Liver (tissue), 9 donors: ENCODE data around the gene CUX1. TPM values are rescaled to one million over a fixed set of nuclear protein-coding genes. Genes with fewer than 3 reads are reported as not detected.
A peak's percentile ranks its signal among the peaks of the same experiment; 100 is the strongest.

ENCODE experiments used
- DNase-seq: peaks from one replicate; pipeline ENCODE4 v3.0.0-alpha.2; 2017; ENCODE audit warnings: low spot score
- H3K27ac ChIP-seq, 2 donors: one replicate each; pipeline ENCODE4 v1.7.0; 2013; ENCODE audit warnings: inconsistent platforms in 2 of 2, low read length in 2 of 2, control low read depth in 1 of 2, low read depth in 1 of 2, mild to moderate bottlenecking in 1 of 2
- H3K27me3 ChIP-seq, 4 donors: one replicate each; pipeline versions ENCODE4 v1.6.1 to v1.7.0; 2013; ENCODE audit warnings: low read length in 3 of 4, inconsistent platforms in 1 of 4, mild to moderate bottlenecking in 1 of 4, moderate library complexity in 1 of 4; ENCODE audit not compliant: control insufficient read depth in 4 of 4, insufficient read depth in 4 of 4
- H3K36me3 ChIP-seq, 4 donors: one replicate each; pipeline versions ENCODE4 v1.6.1 to v1.7.0; 2013; ENCODE audit warnings: low read length in 3 of 4, mild to moderate bottlenecking in 3 of 4, low read depth in 1 of 4, moderate library complexity in 1 of 4; ENCODE audit not compliant: control insufficient read depth in 4 of 4, insufficient read depth in 3 of 4
- H3K4me1 ChIP-seq, 4 donors: one replicate each; pipeline versions ENCODE4 v1.6.1 to v1.7.0; 2013; ENCODE audit warnings: low read length in 3 of 4, mild to moderate bottlenecking in 3 of 4, moderate library complexity in 1 of 4; ENCODE audit not compliant: control insufficient read depth in 4 of 4, insufficient read depth in 4 of 4
- H3K4me3 ChIP-seq, 3 donors: one replicate each; pipeline versions ENCODE4 v1.6.1 to v1.7.0; 2013; ENCODE audit warnings: low read length in 3 of 3, control low read depth in 1 of 3, low read depth in 1 of 3, mild to moderate bottlenecking in 1 of 3
- H3K9ac ChIP-seq, 2 donors: one replicate each; pipeline ENCODE4 v1.7.0; 2013; ENCODE audit warnings: low read length in 2 of 2, mild to moderate bottlenecking in 2 of 2, moderate library complexity in 2 of 2, control low read depth in 1 of 2, low read depth in 1 of 2
- H3K9me3 ChIP-seq, 4 donors: one replicate each; pipeline versions ENCODE4 v1.6.1 to v1.7.0; 2013; ENCODE audit warnings: low read length in 3 of 4; ENCODE audit not compliant: control insufficient read depth in 4 of 4
- ATF3 ChIP-seq: IDR thresholded peaks from 2 replicates; pipeline ENCODE4 v1.6.1; 2016; ENCODE audit warnings: antibody characterized with exemption
- CTCF ChIP-seq: fragments of 150-350 bp; IDR thresholded peaks from 2 replicates; pipeline ENCODE4 v1.5.1; 2017; ENCODE audit warnings: improper control_type of control experiment, low read depth, low read length; ENCODE audit not compliant: missing input control
- EGR1 ChIP-seq, 2 donors: IDR thresholded peaks; 2 replicates each; pipeline ENCODE4 v1.6.1; 2016 to 2018; ENCODE audit warnings: antibody characterized with exemption in 2 of 2, low read depth in 2 of 2
- FOXA1 ChIP-seq: IDR thresholded peaks from 2 replicates; pipeline ENCODE4 v1.6.1; 2016; ENCODE audit warnings: antibody characterized with exemption
- FOXA2 ChIP-seq: IDR thresholded peaks from 2 replicates; pipeline ENCODE4 v1.6.1; 2016; ENCODE audit warnings: antibody characterized with exemption
- GABPA ChIP-seq, 2 donors: IDR thresholded peaks in 1 of 2; conservative IDR thresholded peaks in 1 of 2; 2 replicates each; pipeline ENCODE4 v1.6.1; 2016; ENCODE audit warnings: antibody characterized with exemption in 2 of 2, mild to moderate bottlenecking in 1 of 2, moderate library complexity in 1 of 2
- HNF4A ChIP-seq, 2 donors: conservative IDR thresholded peaks; 2 replicates each; pipeline ENCODE4 v1.6.1; 2016; ENCODE audit warnings: antibody characterized with exemption in 2 of 2, mild to moderate bottlenecking in 2 of 2
- HNF4G ChIP-seq: IDR thresholded peaks from 2 replicates; pipeline ENCODE4 v1.6.1; 2016; ENCODE audit warnings: antibody characterized with exemption
- JUND ChIP-seq, 2 donors: IDR thresholded peaks; 2 replicates each; pipeline ENCODE4 v1.6.1; 2016; ENCODE audit warnings: antibody characterized with exemption in 2 of 2
- MAX ChIP-seq: IDR thresholded peaks from 2 replicates; pipeline ENCODE4 v1.6.1; 2016; ENCODE audit warnings: antibody characterized with exemption
- NR2F2 ChIP-seq: IDR thresholded peaks from 2 replicates; pipeline ENCODE4 v1.6.1; 2016; ENCODE audit warnings: antibody characterized with exemption
- RAD21 ChIP-seq, 2 donors: IDR thresholded peaks; 2 replicates each; pipeline ENCODE4 v1.6.1; 2016; ENCODE audit warnings: antibody characterized with exemption in 2 of 2, mild to moderate bottlenecking in 2 of 2
- RXRA ChIP-seq, 2 donors: IDR thresholded peaks; 2 replicates each; pipeline ENCODE4 v1.6.1; 2017 to 2018; ENCODE audit warnings: antibody characterized with exemption in 2 of 2, mild to moderate bottlenecking in 1 of 2
- SP1 ChIP-seq: IDR thresholded peaks from 2 replicates; pipeline ENCODE4 v1.6.1; 2018; ENCODE audit warnings: antibody characterized with exemption, mild to moderate bottlenecking
- YY1 ChIP-seq: IDR thresholded peaks from 2 replicates; pipeline ENCODE4 v1.6.1; 2016; ENCODE audit warnings: antibody characterized with exemption, mild to moderate bottlenecking
- WGBS: extraction: QIAGEN DNeasy Blood & Tissue Kit; methylation state at CpG from one replicate; pipeline ENCODE4 v1.1.7; 2013; 5-methylcytosine and 5-hydroxymethylcytosine counted together
- polyA plus RNA-seq, 2 donors: library from polyadenylated mRNA; stranded (reverse) in 1 of 2; unstranded in 1 of 2; fragments of 200-250 nt in 1 of 2; fragments of >200 nt in 1 of 2; fragmentation: Nextera tagmentation in 1 of 2; extraction: Ambion mirVana in 1 of 2; gene quantifications; one replicate each; pipeline versions ENCODE4 v1.2.1 to v1.2.3, GENCODE V29; 2013 to 2015
- total RNA-seq, 2 donors: library from RNA; depleted of rRNA; stranded (reverse); fragments of >200 nt; gene quantifications; one replicate each; pipeline ENCODE4 v1.2.3, GENCODE V29; 2014
- donor health status: healthy.
- donor health status: healthy.
- donor health status: healthy.
- donor health status: healthy.
- donor health status: healthy.

CUX1 gene
- total and polyA plus RNA-seq, 4 donors = 18.6 to 40.6 (median 21.4) TPM

- Histone ChIP-seq H3K27me3 (no peaks in the 10 kb centered on the region), H3K9me3 (no peaks in the 10 kb centered on the region), H3K4me3 (no peak overlapping the region), H3K4me1 (peaks cover 23 to 51% (median 28%) of the 10 kb centered on the region in 4 donors), H3K36me3 (no peaks in the 10 kb centered on the region), H3K27ac (peak overlapping the region; percentile 94 to 99), H3K9ac (no peak overlapping the region)
- WGBS = 70% methylated on average over 14 of the region's 14 CpGs
- TF ChIP-seq HNF4A (conservative IDR thresholded peaks at IDR 0.05) (no peak), GABPA (IDR thresholded peaks at IDR 0.05 in 1 of 2, conservative IDR thresholded peaks at IDR 0.05 in 1 of 2) (no peak), EGR1 (IDR thresholded peaks at IDR 0.05; ENCODE audit: low read depth in 2 of 2) (no peak), JUND (IDR thresholded peaks at IDR 0.05) (no peak), NR2F2 (no peak)
- DNase-seq = no peak
Measured at GRCh38 chr7:101880282-101881054, 63.0 kb downstream of the CUX1 start.

- TF ChIP-seq FOXA2 (no peak), MAX (no peak), CTCF (no peak), RXRA (IDR thresholded peaks at IDR 0.05) (no peak), SP1 (no peak), YY1 (no peak), HNF4A (conservative IDR thresholded peaks at IDR 0.05) (no peak), ATF3 (no peak), GABPA (IDR thresholded peaks at IDR 0.05 in 1 of 2, conservative IDR thresholded peaks at IDR 0.05 in 1 of 2) (no peak), RAD21 (IDR thresholded peaks at IDR 0.05) (no peak), EGR1 (IDR thresholded peaks at IDR 0.05; ENCODE audit: low read depth in 2 of 2) (no peak), HNF4G (no peak), FOXA1 (no peak)
- peaks cover 23 to 55% (median 29%) of the 10 kb centered on the region in 4 donors for H3K4me1 ChIP-seq
- no peaks in the 10 kb centered on the region for H3K9me3 ChIP-seq
- H3K27me3 ChIP-seq = no peaks in the 10 kb centered on the region
- 92% methylated on average over 7 of the region's 7 CpGs for WGBS
- DNase-seq = no peak
- no peak overlapping the region for H3K4me3 ChIP-seq
- peak overlapping the region; percentile 94 to 99 for H3K27ac ChIP-seq
- H3K9ac ChIP-seq = peak overlapping the region in 1 of 2 donors; percentile 79
- no peaks in the 10 kb centered on the region for H3K36me3 ChIP-seq
Measured at GRCh38 chr7:101882005-101882421, 64.6 kb downstream of the CUX1 start.
